ENCODE results near the gene TRMT61B. TPM values are rescaled to one million over a fixed set of nuclear protein-coding genes. Genes with fewer than 3 reads are reported as not detected.

Gene TRMT61B
- 37.5 TPM for total RNA-seq

GRCh38 chr2:28870146-28870891 lies at the start of gene TRMT61B:
TRMT61B (minus strand) TSS chr2:28870309; CDS start chr2:28870277, 32 bp downstream.
- peak; percentile 82 to 93 for DNase-seq (ENCODE audit: low spot score in 2 of 2)

GRCh38 chr2:28915939-28916338 lies 45.8 kb upstream of the TRMT61B start:
- DNase-seq (ENCODE audit: low spot score in 2 of 2) (no peak), FAIRE-seq (no peak)

More at GRCh38 chr2:28870146-28870891, at the start of gene TRMT61B:
- no peak for FAIRE-seq

- DNase-seq (ENCODE audit: low spot score in 2 of 2): no peak
- FAIRE-seq: no peak
These were observed 39.7 kb upstream of the TRMT61B start for GRCh38 chr2:28909655-28910353.

GRCh38 chr2:28908172-28908571 lies 38.1 kb upstream of the TRMT61B start:
- no peak for DNase-seq (ENCODE audit: low spot score in 2 of 2)
- FAIRE-seq: no peak

- no peak for DNase-seq (ENCODE audit: low spot score in 2 of 2)
- FAIRE-seq: no peak
These were observed 36.7 kb upstream of the TRMT61B start for GRCh38 chr2:28906821-28907220.

GRCh38 chr2:28906376-28906775 lies 36.3 kb upstream of the TRMT61B start:
- DNase-seq (ENCODE audit: low spot score in 2 of 2) (no peak), FAIRE-seq (no peak)

- no peak for DNase-seq (ENCODE audit: low spot score in 2 of 2)
- FAIRE-seq: no peak
These were observed 35.4 kb upstream of the TRMT61B start for GRCh38 chr2:28905533-28905932.

GRCh38 chr2:28904802-28905457 lies 34.8 kb upstream of the TRMT61B start:
- FAIRE-seq (no peak), DNase-seq (ENCODE audit: low spot score in 2 of 2) (no peak)

- DNase-seq (ENCODE audit: low spot score in 2 of 2) (no peak), FAIRE-seq (no peak)
These were observed 34.2 kb upstream of the TRMT61B start for GRCh38 chr2:28904295-28904694.

GRCh38 chr2:28902584-28902983 lies 32.5 kb upstream of the TRMT61B start:
- FAIRE-seq (no peak), DNase-seq (ENCODE audit: low spot score in 2 of 2) (no peak)

GRCh38 chr2:28901841-28902240 lies 31.7 kb upstream of the TRMT61B start:
- DNase-seq (ENCODE audit: low spot score in 2 of 2): no peak
- FAIRE-seq: no peak

- DNase-seq (ENCODE audit: low spot score in 2 of 2) (no peak), FAIRE-seq (no peak)
These were observed 31.1 kb upstream of the TRMT61B start for GRCh38 chr2:28901202-28901601.

- FAIRE-seq (no peak), DNase-seq (ENCODE audit: low spot score in 2 of 2) (no peak)
These were observed 27.9 kb upstream of the TRMT61B start for GRCh38 chr2:28898048-28898447.

GRCh38 chr2:28896906-28897305 lies 26.8 kb upstream of the TRMT61B start:
- FAIRE-seq (no peak), DNase-seq (ENCODE audit: low spot score in 2 of 2) (no peak)

- FAIRE-seq (no peak), DNase-seq (ENCODE audit: low spot score in 2 of 2) (peak; percentile 23 to 33)
These were observed 25.2 kb upstream of the TRMT61B start for GRCh38 chr2:28895189-28895893.

- FAIRE-seq (no peak), DNase-seq (ENCODE audit: low spot score in 2 of 2) (peak; percentile 94 to 96)
These were observed 24.5 kb upstream of the TRMT61B start, which contains the start of gene WDR43 for GRCh38 chr2:28894470-28895188. WDR43 (plus strand) TSS chr2:28894667; CDS start chr2:28894699, 32 bp downstream.

GRCh38 chr2:28893488-28893887 lies 23.4 kb upstream of the TRMT61B start:
- FAIRE-seq: no peak
- no peak for DNase-seq (ENCODE audit: low spot score in 2 of 2)

- no peak for FAIRE-seq
- DNase-seq (ENCODE audit: low spot score in 2 of 2): no peak
These were observed 10.1 kb upstream of the TRMT61B start for GRCh38 chr2:28880193-28880592.

- DNase-seq (ENCODE audit: low spot score in 2 of 2): no peak
- FAIRE-seq: no peak
These were observed 1.5 kb upstream of the TRMT61B start for GRCh38 chr2:28871620-28872019.
